Choroid plexus epithelial cell (primary cell): Measurements from ENCODE around the gene MRPL28.

ENCODE experiments used
- DNase-seq: peaks from one replicate; pipeline ENCODE4 v3.0.0-alpha.2; 2010; ENCODE audit warnings: low read depth
- H3K4me3 ChIP-seq: 2 replicates; pipeline ENCODE4 v1.5.1; 2011; ENCODE audit warnings: low read depth, mild to moderate bottlenecking, control low read depth, low read length, moderate library complexity
- TF ChIP-seq, protein P1 (sequence below): conservative IDR thresholded peaks from 2 replicates; pipeline ENCODE4 v1.5.1; 2011; ENCODE audit warnings: low read depth, mild to moderate bottlenecking, control low read depth, inconsistent platforms, low read length, moderate library complexity

The MRPL28 gene

DNA sequence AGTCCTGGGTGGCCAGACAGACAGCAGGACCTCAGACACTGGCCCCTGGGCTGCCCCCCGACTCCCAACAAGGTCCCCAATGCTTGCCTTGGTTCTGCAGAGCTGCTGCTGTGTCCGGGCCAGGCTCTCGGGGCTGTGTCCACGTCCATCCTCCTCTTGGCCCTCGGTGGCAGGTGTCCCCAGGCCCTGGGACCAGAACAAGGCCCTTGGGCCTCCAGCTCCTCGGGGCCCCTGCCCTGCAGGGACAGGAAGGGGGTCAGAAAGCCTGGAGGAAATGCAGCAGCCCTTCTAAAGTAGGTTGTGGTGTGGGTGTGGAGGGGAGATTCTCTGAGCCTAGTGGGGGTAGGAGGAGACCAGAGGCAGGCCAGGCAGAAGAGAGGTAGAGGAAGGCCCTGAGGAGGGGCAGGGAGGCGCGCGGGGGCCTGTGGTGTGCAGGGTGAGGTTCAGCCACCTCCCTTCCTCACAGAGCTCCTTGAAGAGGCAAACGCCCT, 15.3 kb downstream of the MRPL28 start:
- TF ChIP-seq, protein P1, sequence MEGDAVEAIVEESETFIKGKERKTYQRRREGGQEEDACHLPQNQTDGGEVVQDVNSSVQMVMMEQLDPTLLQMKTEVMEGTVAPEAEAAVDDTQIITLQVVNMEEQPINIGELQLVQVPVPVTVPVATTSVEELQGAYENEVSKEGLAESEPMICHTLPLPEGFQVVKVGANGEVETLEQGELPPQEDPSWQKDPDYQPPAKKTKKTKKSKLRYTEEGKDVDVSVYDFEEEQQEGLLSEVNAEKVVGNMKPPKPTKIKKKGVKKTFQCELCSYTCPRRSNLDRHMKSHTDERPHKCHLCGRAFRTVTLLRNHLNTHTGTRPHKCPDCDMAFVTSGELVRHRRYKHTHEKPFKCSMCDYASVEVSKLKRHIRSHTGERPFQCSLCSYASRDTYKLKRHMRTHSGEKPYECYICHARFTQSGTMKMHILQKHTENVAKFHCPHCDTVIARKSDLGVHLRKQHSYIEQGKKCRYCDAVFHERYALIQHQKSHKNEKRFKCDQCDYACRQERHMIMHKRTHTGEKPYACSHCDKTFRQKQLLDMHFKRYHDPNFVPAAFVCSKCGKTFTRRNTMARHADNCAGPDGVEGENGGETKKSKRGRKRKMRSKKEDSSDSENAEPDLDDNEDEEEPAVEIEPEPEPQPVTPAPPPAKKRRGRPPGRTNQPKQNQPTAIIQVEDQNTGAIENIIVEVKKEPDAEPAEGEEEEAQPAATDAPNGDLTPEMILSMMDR: no peak
- DNase-seq: no peak

DNA sequence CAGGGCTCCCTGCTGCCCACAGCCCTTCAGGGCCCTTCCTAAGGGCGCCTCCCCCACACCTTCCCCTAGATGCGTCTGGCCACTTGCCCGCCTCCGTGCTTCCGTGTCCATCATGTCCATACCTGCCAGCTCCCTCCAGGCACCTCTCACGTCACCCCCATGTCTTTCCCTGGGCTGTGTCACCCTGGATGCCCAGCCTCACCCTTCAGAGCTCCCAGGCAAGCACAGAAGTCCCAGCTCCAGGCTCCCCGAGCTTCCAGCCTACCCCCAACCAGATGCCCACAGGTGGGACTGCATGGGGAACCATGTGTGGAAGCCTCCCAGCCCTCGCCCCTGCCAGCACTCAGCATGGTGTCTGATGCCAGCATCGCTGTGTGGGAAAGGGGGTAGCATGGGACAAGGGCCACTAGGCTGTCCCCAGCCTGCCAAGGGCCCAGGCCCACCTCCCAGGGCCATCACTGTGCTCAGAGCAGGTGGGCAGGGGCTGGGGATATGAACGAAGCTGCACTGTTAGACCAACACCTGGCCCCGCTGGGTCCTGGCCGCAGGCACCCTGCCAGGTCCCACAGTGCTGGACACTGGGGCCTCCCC, 16.0 kb downstream of the MRPL28 start:
- H3K4me3 ChIP-seq: no peak overlapping the region
- no peak for DNase-seq
- TF ChIP-seq, protein P1: no peak

More for the DNA sequence above, 15.3 kb downstream of the MRPL28 start:
- no peak overlapping the region for H3K4me3 ChIP-seq

DNA sequence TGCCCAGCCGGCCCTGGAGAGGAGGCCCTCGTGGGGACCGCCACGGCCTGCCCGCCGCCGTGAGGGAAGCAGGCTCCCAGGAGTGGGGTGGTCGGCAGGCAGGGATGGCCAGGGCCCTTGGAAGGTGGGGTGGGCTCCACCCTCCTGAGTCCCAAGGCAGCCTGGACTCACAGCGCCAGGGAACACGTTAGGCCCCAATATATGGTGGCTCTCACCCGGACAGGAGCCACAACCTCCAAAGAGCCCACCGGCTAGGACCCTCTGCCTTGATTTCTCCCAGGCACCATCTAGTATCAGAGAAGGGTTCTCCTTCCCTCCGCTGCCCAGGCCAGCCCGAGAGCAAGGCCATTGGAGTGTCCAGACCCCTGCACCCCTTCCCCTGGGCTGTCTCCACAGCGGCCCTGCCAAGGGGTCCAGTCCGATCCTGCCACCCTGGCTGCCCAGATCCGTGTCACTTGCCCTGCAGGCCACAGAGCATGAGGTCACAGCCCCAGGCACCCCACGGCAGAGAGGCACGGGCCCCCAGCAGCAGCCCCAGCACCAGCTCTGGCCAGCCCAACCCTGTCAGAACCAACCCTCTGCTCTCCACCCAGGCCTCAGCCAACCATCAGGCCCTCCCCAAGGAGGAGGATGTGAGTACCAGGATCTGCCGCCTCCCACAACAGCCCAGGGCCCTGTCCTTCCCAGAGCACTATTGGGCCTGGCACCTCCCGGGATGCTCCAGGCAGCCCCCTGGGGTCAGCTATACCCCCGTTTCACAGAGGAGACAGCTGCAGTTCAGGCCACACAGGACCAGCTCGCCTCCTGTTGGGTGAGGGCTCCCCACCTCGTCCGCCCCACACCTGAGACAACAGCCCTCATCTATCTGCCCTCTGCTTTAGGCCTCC, 16.7 kb downstream of the MRPL28 start:
- H3K4me3 ChIP-seq: peak overlapping the region; percentile 66
- TF ChIP-seq, protein P1: no peak
- DNase-seq: no peak

DNA sequence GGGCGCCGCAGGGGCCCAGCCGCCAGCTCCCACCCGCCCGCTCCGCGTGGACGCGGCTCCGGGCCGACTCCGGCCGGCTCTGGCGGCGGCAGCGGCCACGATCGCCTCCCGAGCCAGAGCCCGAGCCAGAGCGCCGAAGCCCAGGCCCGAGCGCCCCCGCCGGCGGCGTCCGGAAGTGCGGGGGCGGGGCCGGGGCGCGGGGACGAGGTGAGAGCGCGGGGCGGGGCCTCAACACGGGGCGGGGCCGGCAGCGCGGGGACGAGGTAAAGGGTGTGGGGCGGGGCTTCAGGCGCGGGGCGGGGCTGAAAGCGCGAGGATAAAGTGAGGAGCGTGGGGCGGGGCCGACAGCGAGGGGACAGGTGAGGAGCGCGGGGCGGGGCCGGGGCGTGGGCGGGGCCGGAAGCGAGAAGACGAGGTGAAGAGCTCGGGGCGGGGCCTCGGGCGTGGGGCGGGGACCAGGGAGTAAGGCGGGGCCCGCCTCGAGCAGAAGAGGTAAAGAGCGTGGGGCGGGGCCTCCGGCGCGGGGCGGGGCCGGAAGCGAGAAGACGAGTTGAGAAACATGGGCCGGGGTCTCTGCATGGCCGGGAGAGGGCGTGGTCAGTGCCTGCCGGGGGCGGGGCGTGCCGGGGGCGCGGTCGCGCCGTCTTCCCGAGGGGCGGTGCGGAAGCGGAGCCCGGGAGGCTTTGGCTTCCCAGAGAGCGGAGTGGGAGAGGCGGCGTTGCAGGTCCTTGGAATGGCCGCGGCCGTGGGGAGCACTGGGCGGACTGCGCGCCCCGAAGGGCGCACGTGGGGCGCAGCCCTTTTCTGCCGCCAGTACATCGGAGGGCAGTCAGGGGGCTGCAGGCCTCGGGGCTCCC, 17.6 kb downstream of the MRPL28 start, which contains the start of gene AXIN1:
AXIN1 (minus strand) TSS at position 177 of the 857 bp plus-strand sequence. CDS start 5,698 bp downstream, outside the sequence.
- H3K4me3 ChIP-seq: peak within 1 kb of the TSS; percentile 66
- TF ChIP-seq, protein P1: peak; percentile 35
- DNase-seq: peak; percentile 96

DNA sequence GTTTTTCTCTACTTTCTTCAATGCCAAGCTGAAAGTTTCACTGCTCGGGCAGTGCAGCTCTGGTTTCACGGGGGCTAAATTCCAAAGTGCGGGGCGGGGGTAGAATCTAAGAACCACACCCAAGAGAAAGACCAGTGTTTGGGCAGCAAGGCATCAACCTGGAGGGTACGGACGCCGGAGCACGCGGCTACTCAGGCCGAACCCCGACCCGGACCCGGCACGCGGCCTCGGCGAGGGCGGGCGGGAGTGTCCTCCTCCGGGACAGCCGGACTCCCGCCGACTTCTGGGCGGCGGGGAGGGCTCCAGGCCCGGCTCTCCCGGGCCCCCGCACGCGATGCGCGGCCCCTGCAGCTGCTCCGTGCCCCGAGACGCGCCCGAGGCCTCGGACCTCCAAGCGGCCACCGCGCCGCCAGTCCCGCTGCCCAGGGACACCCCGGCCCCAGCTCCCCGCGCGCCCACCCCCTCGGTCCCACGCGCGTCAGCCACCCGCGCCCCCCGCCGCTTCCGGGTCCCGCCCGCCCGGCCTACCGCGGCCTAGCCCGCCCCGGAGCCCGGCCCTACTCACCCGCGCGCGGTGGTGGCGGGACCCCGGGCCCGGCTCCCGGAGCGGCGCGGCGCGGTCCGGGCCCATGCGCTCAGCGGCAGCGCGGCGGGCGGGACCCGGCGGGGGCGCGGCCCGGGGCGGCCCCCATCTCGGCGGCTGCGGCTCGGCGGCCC, 18.4 kb downstream of the MRPL28 start:
- DNase-seq: no peak
- H3K4me3 ChIP-seq: peak overlapping the region; percentile 66
- TF ChIP-seq, protein P1: no peak

DNA sequence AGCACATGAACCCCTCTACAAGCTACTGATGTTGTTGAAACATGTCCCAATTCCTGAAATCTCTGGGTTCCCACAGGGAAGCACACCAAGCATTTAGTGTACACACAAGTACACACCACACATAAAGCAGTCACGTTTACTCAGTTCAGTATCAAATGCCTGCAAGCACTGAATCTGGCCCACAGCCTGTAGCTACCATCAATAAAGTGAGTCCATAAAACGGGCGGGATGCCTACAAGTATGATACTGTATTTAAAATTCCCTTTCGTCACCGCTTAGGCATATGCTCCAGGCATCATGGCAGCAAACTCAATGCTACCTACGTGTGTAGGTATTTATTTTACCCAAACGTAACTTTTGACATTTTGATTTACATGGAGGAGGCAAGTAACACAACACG, 20.1 kb downstream of the MRPL28 start:
- DNase-seq: no peak
- H3K4me3 ChIP-seq: no peak overlapping the region
- TF ChIP-seq, protein P1: no peak
